ENCODE results near the gene ADD1.
"Not testable (repeated sequence)": the region's sequence is repeated elsewhere in the genome, so short reads cannot be mapped to it uniquely, and the experiment has no call there.

ADD1 gene

DNA sequence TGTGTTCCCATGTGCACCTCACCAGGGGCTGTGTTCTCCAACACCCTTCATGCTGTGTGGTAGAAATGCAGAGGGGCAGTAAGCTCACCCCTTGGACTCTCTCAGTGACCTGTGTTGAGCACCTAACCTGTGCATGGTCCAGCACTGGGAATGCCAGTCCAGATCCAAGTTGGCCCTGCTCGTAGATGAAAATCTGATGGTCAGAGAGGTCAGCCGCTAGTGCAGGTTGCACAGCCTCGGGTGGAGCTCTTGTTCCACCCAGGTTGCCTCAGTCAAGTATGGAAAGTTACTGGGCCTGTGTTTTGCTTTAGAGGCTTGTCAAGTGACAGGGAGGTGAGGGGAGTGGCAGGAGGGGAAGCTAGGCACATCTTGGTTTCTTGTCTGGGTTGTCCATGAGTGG is 68.2 kb downstream of the ADD1 start:
- Histone ChIP-seq H3K27me3 (ENCODE audit: control insufficient read depth, insufficient read depth, low read length, poor library complexity, severe bottlenecking) (no peaks in the 10 kb centered on the region), H3K27ac (ENCODE audit: insufficient read depth, low read depth, low read length, poor library complexity, severe bottlenecking) (no peak overlapping the region), H3K4me3 (ENCODE audit: insufficient read depth, low read depth, low read length) (no peak overlapping the region), H3K36me3 (ENCODE audit: control insufficient read depth, insufficient read depth, low read length) (peaks cover 47% of the 10 kb centered on the region), H3K9me3 (ENCODE audit: control insufficient read depth, low read length) (no peaks in the 10 kb centered on the region), H3K4me1 (ENCODE audit: control insufficient read depth, insufficient read depth, low read length) (no peaks in the 10 kb centered on the region)
- WGBS, 2 experiments = 91 to 93% methylated on average over 3 of the region's 3 CpGs

- H3K4me1 ChIP-seq (ENCODE audit: control insufficient read depth, insufficient read depth, low read length) = no peaks in the 10 kb centered on the region
- peaks cover 47% of the 10 kb centered on the region for H3K36me3 ChIP-seq (ENCODE audit: control insufficient read depth, insufficient read depth, low read length)
- H3K9me3 ChIP-seq (ENCODE audit: control insufficient read depth, low read length) = no peaks in the 10 kb centered on the region
- no peak overlapping the region for H3K4me3 ChIP-seq (ENCODE audit: insufficient read depth, low read depth, low read length)
- WGBS, 2 experiments = 96% methylated on average over 6 of the region's 6 CpGs
- H3K27ac ChIP-seq (ENCODE audit: insufficient read depth, low read depth, low read length, poor library complexity, severe bottlenecking) = no peak overlapping the region
- H3K27me3 ChIP-seq (ENCODE audit: control insufficient read depth, insufficient read depth, low read length, poor library complexity, severe bottlenecking) = no peaks in the 10 kb centered on the region
Measured at GRCh38 chr4:2913168-2913567, 69.5 kb downstream of the ADD1 start.

- Histone ChIP-seq H3K27ac (ENCODE audit: insufficient read depth, low read depth, low read length, poor library complexity, severe bottlenecking) (no peak overlapping the region), H3K4me3 (ENCODE audit: insufficient read depth, low read depth, low read length) (no peak overlapping the region), H3K36me3 (ENCODE audit: control insufficient read depth, insufficient read depth, low read length) (peaks cover 37% of the 10 kb centered on the region), H3K27me3 (ENCODE audit: control insufficient read depth, insufficient read depth, low read length, poor library complexity, severe bottlenecking) (no peaks in the 10 kb centered on the region), H3K4me1 (ENCODE audit: control insufficient read depth, insufficient read depth, low read length) (no peaks in the 10 kb centered on the region), H3K9me3 (ENCODE audit: control insufficient read depth, low read length) (no peaks in the 10 kb centered on the region)
- WGBS, 2 experiments = 92 to 96% methylated on average over 16 of the region's 16 CpGs
Measured at GRCh38 chr4:2914256-2915126, 70.8 kb downstream of the ADD1 start.

GRCh38 chr4:2915789-2916188 is 72.1 kb downstream of the ADD1 start:
- WGBS, 2 experiments = 84 to 88% methylated on average over 9 of the region's 9 CpGs
- Histone ChIP-seq H3K4me1 (ENCODE audit: control insufficient read depth, insufficient read depth, low read length) (no peaks in the 10 kb centered on the region), H3K27me3 (ENCODE audit: control insufficient read depth, insufficient read depth, low read length, poor library complexity, severe bottlenecking) (no peaks in the 10 kb centered on the region), H3K36me3 (ENCODE audit: control insufficient read depth, insufficient read depth, low read length) (peaks cover 37% of the 10 kb centered on the region), H3K27ac (ENCODE audit: insufficient read depth, low read depth, low read length, poor library complexity, severe bottlenecking) (no peak overlapping the region), H3K4me3 (ENCODE audit: insufficient read depth, low read depth, low read length) (no peak overlapping the region), H3K9me3 (ENCODE audit: control insufficient read depth, low read length) (no peaks in the 10 kb centered on the region)

DNA sequence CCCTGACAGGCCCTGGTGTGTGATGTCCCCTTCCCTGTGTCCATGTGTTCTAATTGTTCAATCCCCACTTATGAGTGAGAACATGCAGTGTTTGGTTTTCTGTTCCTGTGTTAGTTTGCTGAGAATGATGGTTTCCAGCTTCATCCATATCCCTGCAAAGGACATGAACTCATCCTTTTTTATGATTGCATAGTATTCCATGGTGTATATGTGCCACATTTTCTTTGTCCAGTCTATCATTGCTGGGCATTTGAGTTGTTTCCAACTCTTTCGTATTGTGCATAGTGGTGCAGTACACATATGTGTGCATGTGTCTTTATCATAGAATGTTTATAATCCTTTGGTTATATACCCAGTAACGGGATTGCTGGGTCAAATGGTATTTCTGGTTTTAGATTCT is 73.1 kb downstream of the ADD1 start:
- 90 to 92% methylated on average over 2 of the region's 2 CpGs for WGBS, 2 experiments
- H3K9me3 ChIP-seq (ENCODE audit: control insufficient read depth, low read length) = not testable (repeated sequence)
- H3K36me3 ChIP-seq (ENCODE audit: control insufficient read depth, insufficient read depth, low read length) = peaks cover 35% of the 10 kb centered on the region

DNA sequence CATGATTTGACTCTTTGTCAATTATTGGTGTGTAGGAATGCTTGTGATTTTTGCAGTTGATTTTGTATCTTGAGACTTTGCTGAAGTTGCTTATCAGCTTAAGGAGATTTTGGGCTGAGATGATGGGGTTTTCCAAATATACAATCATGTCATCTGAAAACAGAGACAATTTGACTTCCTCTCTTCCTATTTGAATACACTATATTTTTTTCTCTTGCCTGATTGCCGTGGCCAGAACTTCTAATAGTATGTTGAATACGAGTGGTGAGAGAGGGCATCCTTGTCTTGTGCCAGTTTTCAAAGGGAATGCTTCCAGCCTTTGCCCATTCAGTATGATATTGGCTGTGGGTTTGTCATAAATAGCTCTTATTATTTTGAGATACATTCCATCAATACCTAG is 74.7 kb downstream of the ADD1 start:
- not testable (repeated sequence) for H3K27ac ChIP-seq (ENCODE audit: insufficient read depth, low read depth, low read length, poor library complexity, severe bottlenecking); H3K4me3 ChIP-seq (ENCODE audit: insufficient read depth, low read depth, low read length); H3K27me3 ChIP-seq (ENCODE audit: control insufficient read depth, insufficient read depth, low read length, poor library complexity, severe bottlenecking); H3K9me3 ChIP-seq (ENCODE audit: control insufficient read depth, low read length); H3K4me1 ChIP-seq (ENCODE audit: control insufficient read depth, insufficient read depth, low read length)
- H3K36me3 ChIP-seq (ENCODE audit: control insufficient read depth, insufficient read depth, low read length) = peaks cover 30% of the 10 kb centered on the region
- WGBS, 2 experiments = 80% methylated on average over 1 of the region's 2 CpGs; no CpG with 5 or more reads in 1 of the 2 experiments

More for the DNA sequence above, 73.1 kb downstream of the ADD1 start:
- H3K4me3 ChIP-seq (ENCODE audit: insufficient read depth, low read depth, low read length); H3K27me3 ChIP-seq (ENCODE audit: control insufficient read depth, insufficient read depth, low read length, poor library complexity, severe bottlenecking); H3K27ac ChIP-seq (ENCODE audit: insufficient read depth, low read depth, low read length, poor library complexity, severe bottlenecking); H3K4me1 ChIP-seq (ENCODE audit: control insufficient read depth, insufficient read depth, low read length): not testable (repeated sequence)

- H3K27ac ChIP-seq (ENCODE audit: insufficient read depth, low read depth, low read length, poor library complexity, severe bottlenecking); H3K4me3 ChIP-seq (ENCODE audit: insufficient read depth, low read depth, low read length); H3K27me3 ChIP-seq (ENCODE audit: control insufficient read depth, insufficient read depth, low read length, poor library complexity, severe bottlenecking); H3K4me1 ChIP-seq (ENCODE audit: control insufficient read depth, insufficient read depth, low read length); H3K9me3 ChIP-seq (ENCODE audit: control insufficient read depth, low read length): not testable (repeated sequence)
- H3K36me3 ChIP-seq (ENCODE audit: control insufficient read depth, insufficient read depth, low read length) = peaks cover 28% of the 10 kb centered on the region
- WGBS, 2 experiments = 94 to 95% methylated on average over 8 of the region's 8 CpGs
Measured at GRCh38 chr4:2918714-2919113, 75.1 kb downstream of the ADD1 start.

- H3K4me3 ChIP-seq (ENCODE audit: insufficient read depth, low read depth, low read length); H3K27ac ChIP-seq (ENCODE audit: insufficient read depth, low read depth, low read length, poor library complexity, severe bottlenecking); H3K9me3 ChIP-seq (ENCODE audit: control insufficient read depth, low read length); H3K4me1 ChIP-seq (ENCODE audit: control insufficient read depth, insufficient read depth, low read length); H3K27me3 ChIP-seq (ENCODE audit: control insufficient read depth, insufficient read depth, low read length, poor library complexity, severe bottlenecking): not testable (repeated sequence)
- 45 to 53% methylated on average over 7 of the region's 7 CpGs for WGBS, 2 experiments
- H3K36me3 ChIP-seq (ENCODE audit: control insufficient read depth, insufficient read depth, low read length) = peaks cover 20% of the 10 kb centered on the region
Measured at GRCh38 chr4:2922453-2923101, 78.9 kb downstream of the ADD1 start.

DNA sequence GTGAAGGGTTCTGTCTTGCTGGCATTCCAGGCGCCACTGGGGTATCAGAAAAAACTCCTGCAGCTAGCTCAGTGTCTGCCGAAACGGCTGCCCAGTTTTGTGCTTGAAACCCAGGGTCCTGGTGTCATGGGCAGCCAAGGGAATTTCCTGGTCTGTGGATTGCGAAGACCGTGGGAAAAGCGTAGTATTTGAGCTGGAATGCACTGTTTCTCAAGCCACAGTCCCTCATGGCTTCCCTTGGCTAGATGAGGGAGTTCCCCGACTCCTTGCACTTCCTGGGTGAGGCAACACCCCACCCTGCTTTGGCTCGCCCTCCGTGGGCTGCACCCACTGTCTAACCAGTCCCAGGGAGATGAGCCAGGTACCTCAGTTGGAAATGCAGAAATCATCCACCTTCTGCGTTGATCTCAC is 79.5 kb downstream of the ADD1 start:
- peaks cover 26% of the 10 kb centered on the region for H3K36me3 ChIP-seq (ENCODE audit: control insufficient read depth, insufficient read depth, low read length)
- H3K4me3 ChIP-seq (ENCODE audit: insufficient read depth, low read depth, low read length) = no peak overlapping the region
- H3K4me1 ChIP-seq (ENCODE audit: control insufficient read depth, insufficient read depth, low read length) = peaks cover 7% of the 10 kb centered on the region
- no peaks in the 10 kb centered on the region for H3K27me3 ChIP-seq (ENCODE audit: control insufficient read depth, insufficient read depth, low read length, poor library complexity, severe bottlenecking)
- no peak overlapping the region for H3K27ac ChIP-seq (ENCODE audit: insufficient read depth, low read depth, low read length, poor library complexity, severe bottlenecking)
- 88 to 91% methylated on average over 10 of the region's 10 CpGs for WGBS, 2 experiments
- H3K9me3 ChIP-seq (ENCODE audit: control insufficient read depth, low read length) = no peaks in the 10 kb centered on the region

- H3K27ac ChIP-seq (ENCODE audit: insufficient read depth, low read depth, low read length, poor library complexity, severe bottlenecking) = no peak overlapping the region
- H3K9me3 ChIP-seq (ENCODE audit: control insufficient read depth, low read length) = no peaks in the 10 kb centered on the region
- 94 to 95% methylated on average over 16 of the region's 16 CpGs for WGBS, 2 experiments
- H3K4me1 ChIP-seq (ENCODE audit: control insufficient read depth, insufficient read depth, low read length) = peaks cover 7% of the 10 kb centered on the region
- peaks cover 31% of the 10 kb centered on the region for H3K36me3 ChIP-seq (ENCODE audit: control insufficient read depth, insufficient read depth, low read length)
- no peak overlapping the region for H3K4me3 ChIP-seq (ENCODE audit: insufficient read depth, low read depth, low read length)
- no peaks in the 10 kb centered on the region for H3K27me3 ChIP-seq (ENCODE audit: control insufficient read depth, insufficient read depth, low read length, poor library complexity, severe bottlenecking)
Measured at GRCh38 chr4:2923668-2924173, 80.1 kb downstream of the ADD1 start.
